Osteoblast (primary cell): Measurements from ENCODE around the gene CLSTN2. TPM values are rescaled to one million over a fixed set of nuclear protein-coding genes. Genes with fewer than 3 reads are reported as not detected.

Source experiments
- DNase-seq: peaks from one replicate; pipeline ENCODE4 v3.0.0; 2011; ENCODE audit warnings: low spot score, mixed read lengths; ENCODE audit not compliant: insufficient read length; ENCODE audit errors: missing footprints
- H2AFZ ChIP-seq: 2 replicates; pipeline ENCODE4 v1.6.0; 2011; ENCODE audit warnings: mild to moderate bottlenecking, low read length
- H3K27ac ChIP-seq: 2 replicates; pipeline ENCODE4 v1.5.1; 2011; ENCODE audit warnings: mild to moderate bottlenecking, low read depth, low read length, moderate library complexity
- H3K27me3 ChIP-seq: 2 replicates; pipeline ENCODE4 v1.6.0; 2012; ENCODE audit warnings: mild to moderate bottlenecking, control low read depth, inconsistent platforms, low read length, moderate library complexity; ENCODE audit not compliant: insufficient read depth
- H3K36me3 ChIP-seq: 2 replicates; pipeline ENCODE4 v1.5.1; 2011; ENCODE audit warnings: mild to moderate bottlenecking, low read length, control low read depth, moderate library complexity; ENCODE audit not compliant: insufficient read depth
- H3K4me1 ChIP-seq: 2 replicates; pipeline ENCODE4 v1.5.1; 2011; ENCODE audit warnings: mild to moderate bottlenecking, low read length, control low read depth, moderate library complexity; ENCODE audit not compliant: insufficient read depth
- H3K4me2 ChIP-seq: 2 replicates; pipeline ENCODE4 v1.6.0; 2011; ENCODE audit warnings: mild to moderate bottlenecking, low read length; ENCODE audit not compliant: insufficient read depth
- H3K4me3 ChIP-seq: fragments of 200-600 bp; sonication (generic); 3 replicates; pipeline ENCODE4 v1.5.1; 2012; ENCODE audit warnings: mild to moderate bottlenecking, low read length, inconsistent platforms; ENCODE audit not compliant: insufficient read depth
- H3K79me2 ChIP-seq: 2 replicates; pipeline ENCODE4 v1.6.0; 2012; ENCODE audit warnings: mild to moderate bottlenecking, low read length, control low read depth, inconsistent platforms; ENCODE audit not compliant: insufficient read depth
- H3K9me3 ChIP-seq: 2 replicates; pipeline ENCODE4 v1.5.1; 2011; ENCODE audit warnings: low read depth, low read length, control low read depth
- H4K20me1 ChIP-seq: 2 replicates; pipeline ENCODE4 v1.6.0; 2012; ENCODE audit warnings: mild to moderate bottlenecking, low read length, control low read depth; ENCODE audit not compliant: insufficient read depth
- CTCF ChIP-seq: IDR thresholded peaks from 2 replicates; pipeline ENCODE4 v1.5.1; 2011; ENCODE audit warnings: mild to moderate bottlenecking, low read depth, low read length, moderate library complexity; ENCODE audit errors: extremely low read depth
- total RNA-seq: library from RNA; depleted of rRNA; stranded (reverse); fragments of >200 nt; gene quantifications from 2 replicates; pipeline ENCODE4 v1.2.3, GENCODE V29; 2012

The CLSTN2 gene
- total RNA-seq, 1 donor = under 0.01 TPM

DNA sequence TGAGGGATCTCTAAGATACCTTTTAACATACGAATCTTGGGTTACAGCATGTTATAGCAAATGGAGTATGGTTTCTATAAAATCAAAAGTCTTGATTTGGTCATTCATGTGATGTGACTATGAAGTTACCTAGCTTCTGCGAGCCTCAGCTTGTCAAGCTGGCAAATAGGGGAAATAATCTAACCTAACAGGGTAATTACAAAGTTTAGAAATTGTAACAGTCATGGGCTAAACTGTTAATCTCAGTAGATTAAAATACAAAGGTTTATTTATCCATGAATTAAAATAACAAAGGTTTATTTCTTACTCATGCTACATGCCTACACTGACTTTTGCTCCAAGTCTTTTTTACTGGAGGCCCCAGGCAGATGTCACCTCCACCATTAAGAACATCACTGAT lies 359.1 kb downstream of the CLSTN2 start:
- Histone ChIP-seq H3K4me2 (no peak overlapping the region), H4K20me1 (no peaks in the 10 kb centered on the region), H3K27ac (no peak overlapping the region), H3K4me3 (no peak overlapping the region), H3K4me1 (peaks cover 17% of the 10 kb centered on the region), H3K27me3 (no peaks in the 10 kb centered on the region), H2AFZ (no peak overlapping the region), H3K9me3 (no peaks in the 10 kb centered on the region), H3K79me2 (no peaks in the 10 kb centered on the region), H3K36me3 (no peaks in the 10 kb centered on the region)
- no peak for DNase-seq
- TF ChIP-seq CTCF = no peak

- Histone ChIP-seq H2AFZ (no peak overlapping the region), H3K27ac (no peak overlapping the region), H4K20me1 (no peaks in the 10 kb centered on the region), H3K4me2 (no peak overlapping the region), H3K79me2 (no peaks in the 10 kb centered on the region), H3K4me3 (no peak overlapping the region), H3K9me3 (no peaks in the 10 kb centered on the region), H3K27me3 (no peaks in the 10 kb centered on the region), H3K36me3 (no peaks in the 10 kb centered on the region), H3K4me1 (peaks cover 6% of the 10 kb centered on the region)
- DNase-seq = no peak
- TF ChIP-seq CTCF = no peak
Observed at GRCh38 chr3:140296796-140297352, 361.9 kb downstream of the CLSTN2 start.

- DNase-seq = no peak
- no peaks in the 10 kb centered on the region for H3K79me2 ChIP-seq
- H3K27me3 ChIP-seq = no peaks in the 10 kb centered on the region
- H3K9me3 ChIP-seq = no peaks in the 10 kb centered on the region
- H2AFZ ChIP-seq = no peak overlapping the region
- H3K27ac ChIP-seq = no peak overlapping the region
- TF ChIP-seq CTCF = no peak
- H4K20me1 ChIP-seq = no peaks in the 10 kb centered on the region
- no peak overlapping the region for H3K4me3 ChIP-seq
- H3K36me3 ChIP-seq = no peaks in the 10 kb centered on the region
- H3K4me2 ChIP-seq = no peak overlapping the region
- no peaks in the 10 kb centered on the region for H3K4me1 ChIP-seq
Observed at GRCh38 chr3:140298043-140298442, 363.1 kb downstream of the CLSTN2 start.

GRCh38 chr3:140298569-140299070 lies 363.6 kb downstream of the CLSTN2 start:
- TF ChIP-seq CTCF = no peak
- Histone ChIP-seq H3K27ac (no peak overlapping the region), H3K27me3 (no peaks in the 10 kb centered on the region), H2AFZ (no peak overlapping the region), H3K4me2 (no peak overlapping the region), H3K4me3 (no peak overlapping the region), H3K9me3 (no peaks in the 10 kb centered on the region), H3K36me3 (no peaks in the 10 kb centered on the region), H3K4me1 (no peaks in the 10 kb centered on the region), H4K20me1 (no peaks in the 10 kb centered on the region), H3K79me2 (no peaks in the 10 kb centered on the region)
- DNase-seq = no peak
